RWPE1 (cell line): ENCODE data around the gene TMEM170B.
"Not testable (repeated sequence)": the region's sequence is repeated elsewhere in the genome, so short reads cannot be mapped to it uniquely, and the experiment has no call there.

Experiments
- CTCF ChIA-PET: fragments of 350-600 bp; sonication (Branson Sonifier 250); formaldehyde crosslinking; extraction: SDS; loops from one replicate; lab custom pipeline; 2021; lab: Yijun Ruan, JAX
- POLR2A ChIA-PET: fragments of 400-600 bp; formaldehyde crosslinking; extraction: SDS; loops from one replicate; lab custom pipeline; 2020; ENCODE audit warnings: antibody characterized with exemption; ENCODE audit not compliant: low non-redundant PET; lab: Yijun Ruan, JAX
- DNase-seq: peaks from one replicate; pipeline ENCODE4 v3.0.0; 2012; ENCODE audit warnings: low spot score
- H3K27ac ChIP-seq: fragments of 450-650 bp; 2 replicates; pipeline ENCODE4 v1.5.1; 2017
- TF ChIP-seq, protein P1 (sequence below): fragments of 450-650 bp; conservative IDR thresholded peaks from 2 replicates; pipeline ENCODE4 v1.5.1; 2017; ENCODE audit warnings: low read depth, mild to moderate bottlenecking

Gene TMEM170B

GRCh38 chr6:11536795-11537194, 754 bp upstream of the TMEM170B start:
- no peak for DNase-seq
- POLR2A ChIA-PET: no interaction called here
- H3K27ac ChIP-seq: no peak overlapping the region
- CTCF ChIA-PET: no interaction called here
- TF ChIP-seq, protein P1, sequence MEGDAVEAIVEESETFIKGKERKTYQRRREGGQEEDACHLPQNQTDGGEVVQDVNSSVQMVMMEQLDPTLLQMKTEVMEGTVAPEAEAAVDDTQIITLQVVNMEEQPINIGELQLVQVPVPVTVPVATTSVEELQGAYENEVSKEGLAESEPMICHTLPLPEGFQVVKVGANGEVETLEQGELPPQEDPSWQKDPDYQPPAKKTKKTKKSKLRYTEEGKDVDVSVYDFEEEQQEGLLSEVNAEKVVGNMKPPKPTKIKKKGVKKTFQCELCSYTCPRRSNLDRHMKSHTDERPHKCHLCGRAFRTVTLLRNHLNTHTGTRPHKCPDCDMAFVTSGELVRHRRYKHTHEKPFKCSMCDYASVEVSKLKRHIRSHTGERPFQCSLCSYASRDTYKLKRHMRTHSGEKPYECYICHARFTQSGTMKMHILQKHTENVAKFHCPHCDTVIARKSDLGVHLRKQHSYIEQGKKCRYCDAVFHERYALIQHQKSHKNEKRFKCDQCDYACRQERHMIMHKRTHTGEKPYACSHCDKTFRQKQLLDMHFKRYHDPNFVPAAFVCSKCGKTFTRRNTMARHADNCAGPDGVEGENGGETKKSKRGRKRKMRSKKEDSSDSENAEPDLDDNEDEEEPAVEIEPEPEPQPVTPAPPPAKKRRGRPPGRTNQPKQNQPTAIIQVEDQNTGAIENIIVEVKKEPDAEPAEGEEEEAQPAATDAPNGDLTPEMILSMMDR: no peak

DNA sequence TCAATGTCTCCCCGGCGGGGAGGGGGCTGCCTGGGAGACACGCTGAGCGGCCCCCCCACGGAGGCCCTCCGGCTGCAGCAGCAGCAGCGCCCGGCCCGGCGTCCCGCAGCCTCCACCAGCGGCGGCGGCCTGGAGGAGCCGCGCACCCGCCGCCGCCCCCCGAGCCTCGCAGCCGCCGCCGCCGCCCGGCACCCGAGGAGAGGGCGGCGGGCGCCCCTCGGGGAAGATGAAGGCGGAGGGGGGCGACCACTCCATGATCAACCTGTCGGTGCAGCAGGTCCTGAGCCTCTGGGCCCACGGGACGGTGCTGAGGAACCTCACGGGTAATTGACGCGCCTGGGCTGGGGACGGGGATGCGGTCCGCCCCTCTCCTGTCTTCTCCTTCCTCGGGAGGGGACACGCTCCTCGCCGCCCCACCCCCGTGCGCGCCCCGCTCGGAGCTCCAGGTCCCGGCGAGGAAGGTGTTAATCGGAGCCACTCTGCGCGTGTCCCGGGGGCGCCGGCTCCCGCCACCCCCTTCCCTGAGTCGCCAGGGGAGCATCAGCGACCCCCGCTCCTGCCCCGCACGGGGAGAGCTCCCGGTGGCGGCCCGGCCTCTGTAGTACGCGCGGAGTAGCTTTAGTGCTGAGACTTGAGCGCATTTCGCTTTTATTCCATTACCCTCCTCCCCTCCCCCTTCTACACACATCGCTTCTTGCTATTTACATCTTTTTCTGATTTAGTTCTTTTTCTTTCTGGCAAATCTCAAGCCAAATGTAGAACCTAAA, 686 bp downstream of the TMEM170B start:
- no peak overlapping the region for H3K27ac ChIP-seq
- CTCF ChIA-PET: interaction anchor here (0.6 to 0.7 kb wide), 3 partner anchors 25 to 754 kb away, joined by 3 to 5 read pairs (median 4); no protein-coding TSS in a partner anchor
- no peak for DNase-seq
- POLR2A ChIA-PET: no interaction called here
- TF ChIP-seq, protein P1: no peak

DNA sequence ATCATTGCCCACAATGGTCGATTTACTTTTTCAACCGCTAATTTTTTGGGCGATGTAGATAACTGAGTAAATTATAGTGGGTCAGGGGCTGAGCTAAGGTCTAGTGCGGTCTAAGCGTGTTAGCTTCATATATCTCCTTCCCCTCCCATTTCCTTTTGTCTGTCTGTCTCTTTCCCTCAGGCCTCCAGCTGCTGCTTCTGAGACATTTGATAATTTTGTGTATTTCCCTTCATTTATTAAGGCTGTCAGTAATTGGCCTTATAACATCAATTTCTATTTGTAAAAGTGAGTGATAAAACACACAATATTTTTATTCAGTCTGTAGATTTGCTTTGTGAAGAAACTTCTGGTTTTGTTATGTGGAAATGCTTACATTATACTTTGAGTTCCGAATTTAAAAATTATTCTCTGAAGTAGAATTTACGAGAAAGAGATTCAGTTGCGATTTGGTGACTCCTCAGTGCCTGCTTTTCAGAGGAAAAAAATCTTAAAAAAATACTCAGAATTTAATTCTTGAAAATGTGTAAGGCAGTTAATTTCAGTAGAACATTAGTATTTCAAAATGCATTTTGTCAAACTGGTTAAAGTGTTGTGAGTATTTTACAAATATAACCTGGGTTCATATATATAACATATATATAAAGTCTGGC, 1.4 kb downstream of the TMEM170B start:
- H3K27ac ChIP-seq: no peak overlapping the region
- ChIA-PET CTCF (interaction anchor here (0.6 to 0.7 kb wide), 4 partner anchors 11 to 754 kb away, joined by 3 to 5 read pairs (median 4); no protein-coding TSS in a partner anchor), POLR2A (no interaction called here)
- TF ChIP-seq, protein P1: no peak
- no peak for DNase-seq

GRCh38 chr6:11542863-11543262, 5.3 kb downstream of the TMEM170B start:
- ChIA-PET POLR2A (no interaction called here), CTCF (no interaction called here)
- no peak overlapping the region for H3K27ac ChIP-seq
- TF ChIP-seq, protein P1: no peak
- no peak for DNase-seq

DNA sequence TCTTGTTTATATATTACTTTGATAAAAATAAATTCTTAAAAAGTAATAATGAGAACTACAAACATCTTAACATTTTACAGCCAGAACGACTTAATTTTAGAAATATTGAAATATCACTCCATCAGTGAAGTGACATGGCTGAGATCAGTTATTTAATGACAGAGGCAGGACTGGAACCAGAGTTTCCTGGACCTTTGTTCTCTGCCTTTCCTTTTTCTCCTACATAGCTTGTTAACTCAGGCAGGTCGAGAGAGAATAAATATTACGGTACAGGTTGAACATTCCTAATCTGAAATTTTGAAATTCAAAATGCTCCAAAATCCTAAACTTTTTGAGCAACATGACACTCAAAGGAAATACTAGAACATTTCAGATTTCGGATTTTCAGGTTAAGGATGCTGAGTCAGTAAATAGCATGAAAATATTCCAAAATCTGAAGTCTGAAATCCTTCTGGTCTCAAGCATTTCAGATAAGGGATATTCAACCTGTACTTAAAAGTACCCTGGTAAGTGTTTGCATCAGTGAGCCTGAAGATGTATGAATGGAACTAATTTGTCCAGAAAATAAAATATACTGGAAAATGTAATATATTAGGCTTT, 6.5 kb downstream of the TMEM170B start:
- no peak overlapping the region for H3K27ac ChIP-seq
- ChIA-PET POLR2A (no interaction called here), CTCF (no interaction called here)
- TF ChIP-seq, protein P1: no peak
- no peak for DNase-seq

DNA sequence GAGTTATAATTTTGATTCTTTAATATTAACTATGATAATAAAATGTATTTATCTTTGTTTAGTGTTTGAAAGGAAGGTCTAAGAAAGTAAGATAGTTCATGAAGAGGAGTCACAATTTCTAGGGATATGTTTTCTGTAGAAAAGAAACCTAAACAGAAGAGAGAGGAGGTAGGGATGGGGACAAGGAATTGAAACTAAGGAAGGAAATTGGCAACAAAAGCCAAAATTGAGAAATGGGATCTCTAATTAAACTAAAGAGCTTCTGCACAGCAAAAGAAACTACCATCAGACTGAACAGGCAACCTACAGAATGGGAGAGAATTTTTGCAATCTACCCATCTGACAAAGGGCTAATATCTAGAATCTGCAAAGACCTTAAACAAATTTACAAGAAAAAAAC, 10.3 kb downstream of the TMEM170B start:
- CTCF ChIA-PET, POLR2A ChIA-PET, H3K27ac ChIP-seq, DNase-seq: not testable (repeated sequence)

DNA sequence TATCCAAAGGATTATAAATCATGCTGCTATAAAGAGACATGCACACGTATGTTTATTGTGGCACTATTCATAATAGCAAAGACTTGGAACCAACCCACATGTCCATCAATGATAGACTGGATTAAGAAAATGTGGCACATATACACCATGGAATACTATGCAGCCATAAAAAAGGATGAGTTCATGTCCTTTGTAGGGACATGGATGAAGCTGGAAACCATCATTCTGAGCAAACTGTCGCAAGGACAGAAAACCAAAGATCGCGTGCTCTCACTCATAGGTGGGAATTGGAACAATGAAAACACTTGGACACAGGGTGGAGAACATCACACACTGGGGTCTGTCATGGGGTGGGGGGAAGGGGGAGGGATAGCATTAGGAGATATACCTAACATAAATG, 11.0 kb downstream of the TMEM170B start:
- POLR2A ChIA-PET, H3K27ac ChIP-seq, CTCF ChIA-PET, DNase-seq: not testable (repeated sequence)
